ENCODE measurements around the gene EVX2. TPM values are rescaled to one million over a fixed set of nuclear protein-coding genes. Genes with fewer than 3 reads are reported as not detected.

Gene EVX2
- total RNA-seq, 1 donor from 2014 or later = not detected

DNA sequence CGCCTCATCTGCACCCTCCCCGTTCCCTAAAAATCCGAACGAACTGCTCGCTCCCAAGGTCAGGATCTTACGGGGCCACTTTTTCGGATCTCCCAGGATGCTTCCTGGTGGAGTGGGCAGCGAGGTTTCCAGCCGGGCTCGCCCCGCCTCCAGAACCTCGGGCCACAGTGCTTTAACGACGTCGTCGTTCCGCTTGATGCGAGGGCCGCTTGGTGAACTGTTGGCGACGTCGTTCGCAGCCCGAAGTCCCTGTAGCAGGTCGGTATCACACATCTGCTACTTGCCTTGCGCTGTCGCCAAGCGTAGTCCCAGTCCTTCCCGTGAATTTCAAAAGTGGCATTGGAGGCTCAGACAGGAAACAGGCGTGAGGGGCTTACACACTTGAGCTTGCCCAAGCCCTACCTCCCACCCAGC is 15.3 kb downstream of the EVX2 start:
- DNase-seq (ENCODE audit: extremely low read depth, low read depth, low spot score) = no peak

DNA sequence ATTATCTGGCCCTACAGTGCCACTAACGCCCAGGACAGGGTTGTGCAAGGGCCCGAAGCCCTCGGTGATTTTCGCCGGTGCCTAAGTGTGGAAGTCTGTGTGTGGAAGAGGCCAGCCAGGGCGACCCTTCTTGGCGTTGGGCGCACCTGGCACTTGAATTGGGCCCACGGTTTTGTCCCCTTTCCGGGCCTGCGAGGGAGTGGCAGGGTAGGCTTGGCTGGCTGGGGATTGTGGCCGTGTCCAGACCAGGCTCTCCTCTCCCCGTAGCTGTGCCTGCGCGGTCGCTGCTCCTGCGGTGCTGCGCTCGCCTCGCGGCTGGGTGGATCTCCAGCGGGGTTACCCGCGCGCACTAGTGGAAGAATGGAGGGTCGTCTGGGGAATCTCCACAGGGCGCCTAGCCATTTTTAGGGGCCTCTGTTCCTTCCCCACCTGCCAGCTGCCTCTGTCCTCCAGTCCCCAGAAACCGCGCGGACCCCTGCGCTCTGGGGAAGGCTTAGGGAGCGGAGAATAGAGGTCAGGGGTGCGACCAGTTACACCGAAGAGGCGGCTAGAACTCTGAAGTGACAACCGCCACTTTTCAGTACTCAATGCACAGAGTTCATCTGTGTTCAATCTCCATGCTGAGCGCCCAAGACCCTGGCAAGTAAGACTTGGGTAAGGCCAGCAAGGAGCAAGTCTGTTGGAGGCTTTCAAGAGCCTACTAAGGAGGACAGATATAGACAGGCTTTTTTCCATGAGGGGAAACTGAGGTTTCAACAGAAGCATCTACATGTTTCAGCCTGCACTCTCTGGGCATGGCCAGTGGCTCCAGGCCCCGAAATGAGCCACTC is 16.0 kb downstream of the EVX2 start:
- no peak for DNase-seq (ENCODE audit: extremely low read depth, low read depth, low spot score)

DNA sequence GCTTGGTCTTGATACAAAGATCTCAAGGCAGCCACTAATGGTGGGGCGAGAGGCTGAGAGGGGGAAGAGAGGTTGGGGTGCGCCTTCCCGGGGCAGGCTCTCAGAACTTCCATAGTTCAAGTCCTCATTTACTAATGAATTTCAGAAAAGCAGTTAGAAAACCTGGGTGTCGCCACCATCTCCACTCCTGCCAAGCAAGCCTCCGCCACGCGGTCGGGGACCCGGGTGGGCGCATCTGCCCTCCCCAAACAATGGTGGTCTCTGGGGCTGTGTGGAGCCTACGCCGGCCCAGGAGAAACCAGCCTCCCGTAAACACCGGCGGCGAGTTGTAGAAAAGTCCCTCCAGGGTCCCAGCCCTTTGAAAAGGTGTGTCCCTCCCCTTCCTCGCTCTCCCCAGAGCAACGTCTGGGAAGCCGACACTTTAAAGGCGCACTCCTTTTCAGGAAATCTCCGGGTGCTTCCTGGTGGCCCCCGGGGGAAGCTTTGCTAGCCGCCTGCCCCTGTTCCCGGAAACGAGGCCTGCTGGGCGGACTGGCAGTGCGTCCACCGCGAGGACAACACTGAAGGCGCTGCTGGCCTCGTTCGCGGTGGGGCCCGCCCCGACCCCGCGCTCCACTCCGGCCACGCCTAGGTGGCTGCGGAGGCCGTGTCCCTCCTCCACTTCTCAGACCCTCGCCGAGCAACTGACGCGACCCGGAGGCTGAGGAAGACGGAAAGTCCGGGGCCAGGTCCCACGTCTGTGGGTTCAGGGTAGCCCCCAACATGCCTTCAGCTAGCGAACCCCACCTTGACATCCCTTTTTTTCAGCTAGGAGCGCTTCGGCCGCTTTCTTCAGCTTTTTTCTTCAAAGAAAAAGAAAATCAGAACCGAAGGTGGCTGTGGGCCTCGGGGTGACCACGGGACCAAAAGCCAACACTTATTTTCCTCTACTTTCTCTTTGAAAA is 16.8 kb downstream of the EVX2 start:
- DNase-seq (ENCODE audit: extremely low read depth, low read depth, low spot score) = no peak

DNA sequence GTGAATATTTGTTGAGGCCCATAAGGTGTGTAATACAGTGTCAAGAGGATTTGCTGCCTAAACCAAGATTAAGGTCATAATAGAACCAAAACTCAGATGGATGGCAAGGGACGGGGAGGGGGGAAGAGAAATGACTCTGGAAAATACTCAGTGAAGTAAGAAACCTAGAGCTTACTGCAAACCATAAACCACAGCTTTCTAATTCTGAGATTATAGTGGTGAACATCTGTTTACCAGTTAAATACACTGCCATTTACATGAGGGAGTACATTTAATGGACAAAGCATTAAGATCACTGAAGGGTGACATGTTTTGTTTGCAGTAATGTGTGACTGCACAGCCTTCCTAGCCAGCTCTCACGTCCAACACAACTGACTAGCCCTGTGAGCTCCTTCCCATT is 19.8 kb downstream of the EVX2 start:
- DNase-seq (ENCODE audit: extremely low read depth, low read depth, low spot score) = no peak

DNA sequence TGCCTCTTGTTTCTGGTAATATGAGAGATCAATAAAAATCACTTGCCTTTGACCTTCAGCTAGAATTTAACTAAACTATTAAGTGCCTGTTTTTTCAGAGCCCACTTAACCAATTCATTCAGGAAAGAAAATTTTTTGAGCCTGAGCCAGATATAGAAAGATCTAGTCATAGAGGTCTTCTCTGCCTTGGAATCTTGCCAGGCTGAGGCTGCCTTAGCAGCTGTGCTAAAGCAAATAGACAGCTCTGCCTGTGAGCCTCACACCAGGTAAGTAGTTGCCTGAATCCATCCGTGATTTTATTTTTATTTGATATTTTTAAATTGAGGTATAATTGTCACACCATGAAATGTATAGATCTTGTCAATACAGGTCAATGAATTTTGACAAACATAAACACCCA is 27.4 kb downstream of the EVX2 start:
- no peak for DNase-seq (ENCODE audit: extremely low read depth, low read depth, low spot score)

DNA sequence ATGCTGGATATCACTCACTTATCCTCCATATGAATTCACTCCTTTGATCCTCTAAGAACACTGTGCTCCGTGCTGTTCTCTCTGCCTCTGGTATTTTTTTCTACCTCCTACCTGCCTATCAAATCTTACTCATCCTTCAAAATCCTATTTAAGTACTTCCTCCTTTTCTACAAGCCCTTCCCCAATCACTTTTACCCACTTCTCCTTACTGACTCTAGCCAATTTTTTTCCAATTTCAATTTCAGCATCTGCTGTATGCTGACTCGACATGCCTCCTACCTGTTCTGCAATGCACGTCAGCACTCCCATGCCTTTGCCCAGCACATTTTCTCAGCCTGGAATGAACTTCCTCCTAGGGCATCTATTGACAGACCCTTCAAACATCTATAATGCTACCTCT is 44.4 kb downstream of the EVX2 start:
- DNase-seq (ENCODE audit: extremely low read depth, low read depth, low spot score) = no peak

DNA sequence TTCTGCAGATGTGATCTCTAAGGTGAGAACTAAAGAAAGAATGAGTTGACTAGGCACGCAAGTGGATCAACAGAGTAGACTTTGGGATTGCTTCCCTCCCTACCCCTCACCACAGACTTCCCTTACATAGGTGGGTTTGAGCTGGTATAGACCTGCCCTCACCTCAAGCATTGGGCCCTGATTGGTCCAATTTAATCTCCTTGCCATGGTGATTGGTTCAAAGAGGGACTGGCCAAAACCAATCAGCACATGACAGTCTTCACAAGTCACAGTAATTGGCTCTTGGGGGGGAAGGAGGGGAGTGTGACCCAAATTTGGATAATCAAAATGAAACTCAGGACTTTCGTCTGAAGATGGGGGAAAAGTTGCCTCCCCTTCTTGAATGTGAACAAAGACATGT is 45.1 kb downstream of the EVX2 start:
- DNase-seq (ENCODE audit: extremely low read depth, low read depth, low spot score) = no peak

DNA sequence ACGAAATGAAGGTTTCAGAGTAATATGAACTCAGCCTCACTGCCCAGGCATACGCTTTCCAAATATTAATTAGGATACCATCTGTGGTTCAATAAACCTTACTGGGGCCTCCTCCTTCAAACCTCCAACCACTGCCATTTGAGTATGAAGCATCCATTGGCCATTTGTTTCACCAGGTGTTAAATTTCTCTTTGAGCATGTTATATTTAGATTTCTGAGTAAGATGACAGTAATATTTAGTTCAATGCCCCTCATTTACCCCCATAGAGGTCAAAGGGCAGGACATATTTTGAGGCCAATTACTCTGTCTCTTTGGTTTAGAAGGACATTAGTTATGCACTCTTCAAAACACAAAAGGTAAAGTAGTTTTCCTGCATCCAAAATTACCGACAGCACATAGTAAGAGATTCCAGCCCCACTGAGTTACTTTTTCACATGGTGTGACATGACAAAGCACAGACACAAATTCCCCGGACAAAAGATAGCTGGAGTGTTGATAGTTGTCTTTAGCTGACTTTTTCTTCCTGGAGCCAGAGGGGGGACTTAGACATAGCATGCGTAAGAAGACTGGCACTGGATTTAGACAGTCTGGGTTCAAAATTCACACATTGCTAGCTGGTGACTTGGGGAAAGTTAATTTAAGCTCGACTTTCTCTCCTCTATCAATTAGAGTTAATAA is 48.6 kb downstream of the EVX2 start:
- DNase-seq (ENCODE audit: extremely low read depth, low read depth, low spot score) = no peak

DNA sequence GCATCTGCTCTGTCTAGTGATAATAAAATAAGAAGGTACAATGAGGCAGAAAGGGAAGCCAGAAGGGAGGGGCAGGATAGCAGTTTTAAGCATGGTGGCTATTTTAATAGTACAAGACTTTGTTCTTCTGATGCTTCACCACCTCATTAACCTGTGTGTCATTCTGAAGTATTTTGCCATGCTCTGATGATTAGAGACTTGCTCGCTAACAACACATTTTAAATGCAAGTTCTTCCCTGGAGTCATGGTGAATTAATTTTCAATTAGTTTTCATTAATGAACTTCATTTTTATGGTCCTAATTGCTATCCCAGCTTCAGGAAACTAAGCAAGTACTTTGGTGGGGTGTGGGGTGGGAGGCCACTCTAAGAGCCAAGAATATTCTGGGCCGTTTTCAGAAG is 56.0 kb downstream of the EVX2 start:
- DNase-seq (ENCODE audit: extremely low read depth, low read depth, low spot score) = no peak

Other genes with a start within 250 kb of the EVX2 start
- 6.8 and 8.4 TPM in 2 replicates for gene LNPK, start 81.7 kb downstream of the EVX2 start, total RNA-seq
- gene HOXD13, start 8.8 kb upstream of the EVX2 start, total RNA-seq = not detected in 2 replicates
- not detected in 2 replicates for gene HOXD12, start 15.8 kb upstream of the EVX2 start, total RNA-seq
- 2.2 and 2.5 TPM in 2 replicates for gene HOXD11, start 23.3 kb upstream of the EVX2 start, total RNA-seq
- gene HOXD10, start 32.8 kb upstream of the EVX2 start, total RNA-seq = 1.3 and 2.0 TPM in 2 replicates
- 4.7 and 7.6 TPM in 2 replicates for gene HOXD9, start 38.8 kb upstream of the EVX2 start, total RNA-seq
- 14.2 and 18.9 TPM in 2 replicates for gene HOXD8, start 45.7 kb upstream of the EVX2 start, total RNA-seq
- 5.5 and 12.4 TPM in 2 replicates for gene HOXD4, start 67.6 kb upstream of the EVX2 start, total RNA-seq
- 5.3 and 7.2 TPM in 2 replicates for gene HOXD3, start 73.3 kb upstream of the EVX2 start, total RNA-seq
- 19.0 and 38.6 TPM in 2 replicates for gene HOXD1, start 104.7 kb upstream of the EVX2 start, total RNA-seq
- gene MTX2, start 185.5 kb upstream of the EVX2 start, total RNA-seq = 46.3 and 48.2 TPM in 2 replicates